ENCODE measurements around the gene CDK2AP2.
"Not testable (repeated sequence)": the region's sequence is repeated elsewhere in the genome, so short reads cannot be mapped to it uniquely, and the experiment has no call there.

The CDK2AP2 gene

GRCh38 chr11:67507864-67508485 is at the start of gene CDK2AP2:
Gene CDK2AP2, minus strand, starts transcription at chr11:67508162. Its CDS starts 80 bp downstream, at chr11:67508082.
- peak; percentile 88 to 99 (median 98) for DNase-seq

- DNase-seq: no peak
These were observed 48.3 kb upstream of the CDK2AP2 start for GRCh38 chr11:67556244-67556643.

GRCh38 chr11:67551697-67552096 is 43.7 kb upstream of the CDK2AP2 start:
- not testable (repeated sequence) for DNase-seq

- DNase-seq: no peak
These were observed 43.2 kb upstream of the CDK2AP2 start for GRCh38 chr11:67551127-67551526.

- DNase-seq: no peak
These were observed 40.7 kb upstream of the CDK2AP2 start for GRCh38 chr11:67548555-67549110.

GRCh38 chr11:67548112-67548511 is 40.1 kb upstream of the CDK2AP2 start:
- not testable (repeated sequence) for DNase-seq

GRCh38 chr11:67545280-67545679 is 37.3 kb upstream of the CDK2AP2 start:
- DNase-seq: no peak

GRCh38 chr11:67544616-67545242 is 36.8 kb upstream of the CDK2AP2 start:
- no peak for DNase-seq

- no peak for DNase-seq
These were observed 35.6 kb upstream of the CDK2AP2 start for GRCh38 chr11:67543585-67543984.

- DNase-seq: no peak
These were observed 35.0 kb upstream of the CDK2AP2 start for GRCh38 chr11:67542971-67543370.

- no peak for DNase-seq
These were observed 34.2 kb upstream of the CDK2AP2 start for GRCh38 chr11:67542169-67542568.

GRCh38 chr11:67541198-67541597 is 33.2 kb upstream of the CDK2AP2 start:
- no peak for DNase-seq

GRCh38 chr11:67539550-67539949 is 31.6 kb upstream of the CDK2AP2 start:
- no peak for DNase-seq

GRCh38 chr11:67538823-67539505 is 31.0 kb upstream of the CDK2AP2 start:
- DNase-seq: no peak

GRCh38 chr11:67538306-67538705 is 30.3 kb upstream of the CDK2AP2 start:
- no peak for DNase-seq

GRCh38 chr11:67535561-67535960 is 27.6 kb upstream of the CDK2AP2 start:
- DNase-seq: no peak

- DNase-seq: no peak
These were observed 26.2 kb upstream of the CDK2AP2 start for GRCh38 chr11:67534070-67534679.

- DNase-seq: no peak
These were observed 24.9 kb upstream of the CDK2AP2 start for GRCh38 chr11:67532889-67533288.

GRCh38 chr11:67530282-67530592 is 22.3 kb upstream of the CDK2AP2 start:
- DNase-seq: no peak

GRCh38 chr11:67528376-67528775 is 20.4 kb upstream of the CDK2AP2 start:
- DNase-seq: no peak

- DNase-seq: no peak
These were observed 17.5 kb upstream of the CDK2AP2 start for GRCh38 chr11:67525275-67525976.

- no peak for DNase-seq
These were observed 16.5 kb upstream of the CDK2AP2 start for GRCh38 chr11:67524480-67524808.
